Fibroblast of skin of left quadriceps (primary cell): ENCODE results near the gene SLC6A7.

Experiments used
- DNase-seq, 2 experiments: peaks; one replicate each; pipeline ENCODE4 v3.0.0-alpha.2; 2013; ENCODE audit warnings: low read depth in 2 of 2

Gene SLC6A7

GRCh38 chr5:150190503-150190979, 679 bp downstream of the SLC6A7 start:
- no peak for DNase-seq

DNA sequence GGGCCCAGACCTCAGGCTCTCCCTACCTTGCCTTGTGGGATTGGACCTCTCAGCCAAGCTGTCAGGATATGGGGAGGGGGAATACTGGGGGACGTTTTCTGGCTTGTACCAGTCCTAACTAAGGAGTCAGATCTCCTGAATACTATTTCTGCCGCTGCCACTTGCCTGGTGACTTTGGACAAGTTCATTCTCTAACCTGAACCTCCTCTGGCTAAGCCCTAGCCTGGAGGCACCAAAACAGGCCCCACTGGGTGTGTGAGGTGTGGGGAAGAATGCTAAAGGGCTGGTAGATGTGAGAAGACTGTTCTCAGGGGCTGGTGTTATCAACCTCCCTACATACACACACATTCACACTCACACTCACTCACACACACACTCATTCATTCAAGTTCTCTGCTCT, 1.1 kb downstream of the SLC6A7 start:
- no peak for DNase-seq

DNA sequence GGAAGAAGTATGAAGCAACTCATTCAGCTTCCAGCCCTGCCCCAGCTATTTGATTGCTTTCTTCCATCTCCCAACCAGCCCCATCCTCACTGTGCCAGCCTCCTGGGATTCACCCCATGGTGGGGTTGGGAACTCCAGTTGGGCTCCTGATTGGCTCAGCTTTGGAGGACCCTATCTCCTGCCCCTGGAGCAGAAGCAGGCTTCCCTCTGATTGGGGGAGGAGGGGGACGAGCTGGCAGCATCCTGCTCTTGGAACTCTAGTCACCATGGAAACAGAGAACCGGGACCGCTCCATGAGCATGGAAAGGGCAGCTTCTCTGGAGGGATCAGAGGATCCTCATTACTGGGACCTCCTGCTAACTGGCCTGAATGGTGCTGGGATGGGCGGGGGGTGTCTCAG, 2.6 kb downstream of the SLC6A7 start:
- DNase-seq, result no peak

GRCh38 chr5:150195736-150196485, 6.0 kb downstream of the SLC6A7 start:
- DNase-seq, result no peak

- no peak for DNase-seq
These were observed 6.7 kb downstream of the SLC6A7 start for GRCh38 chr5:150196514-150196913.

DNA sequence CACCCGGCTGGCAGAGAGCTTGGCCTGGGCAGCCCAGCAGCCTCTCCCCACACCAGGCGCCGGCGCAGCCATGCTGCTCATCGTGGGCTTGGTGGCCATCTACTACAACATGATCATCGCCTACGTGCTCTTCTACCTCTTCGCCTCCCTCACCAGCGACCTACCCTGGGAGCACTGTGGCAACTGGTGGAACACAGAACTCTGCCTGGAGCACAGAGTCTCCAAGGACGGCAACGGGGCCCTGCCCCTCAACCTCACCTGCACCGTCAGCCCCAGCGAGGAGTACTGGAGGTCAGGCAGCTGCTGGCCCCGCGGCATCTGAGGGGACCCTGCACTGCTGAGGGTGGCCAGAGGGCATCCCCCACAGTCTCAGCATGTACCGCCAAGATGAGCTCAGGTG, 7.1 kb downstream of the SLC6A7 start:
- no peak for DNase-seq

GRCh38 chr5:150197476-150197875, 7.6 kb downstream of the SLC6A7 start:
- no peak for DNase-seq

GRCh38 chr5:150202501-150202900, 12.6 kb downstream of the SLC6A7 start:
- DNase-seq, result no peak

DNA sequence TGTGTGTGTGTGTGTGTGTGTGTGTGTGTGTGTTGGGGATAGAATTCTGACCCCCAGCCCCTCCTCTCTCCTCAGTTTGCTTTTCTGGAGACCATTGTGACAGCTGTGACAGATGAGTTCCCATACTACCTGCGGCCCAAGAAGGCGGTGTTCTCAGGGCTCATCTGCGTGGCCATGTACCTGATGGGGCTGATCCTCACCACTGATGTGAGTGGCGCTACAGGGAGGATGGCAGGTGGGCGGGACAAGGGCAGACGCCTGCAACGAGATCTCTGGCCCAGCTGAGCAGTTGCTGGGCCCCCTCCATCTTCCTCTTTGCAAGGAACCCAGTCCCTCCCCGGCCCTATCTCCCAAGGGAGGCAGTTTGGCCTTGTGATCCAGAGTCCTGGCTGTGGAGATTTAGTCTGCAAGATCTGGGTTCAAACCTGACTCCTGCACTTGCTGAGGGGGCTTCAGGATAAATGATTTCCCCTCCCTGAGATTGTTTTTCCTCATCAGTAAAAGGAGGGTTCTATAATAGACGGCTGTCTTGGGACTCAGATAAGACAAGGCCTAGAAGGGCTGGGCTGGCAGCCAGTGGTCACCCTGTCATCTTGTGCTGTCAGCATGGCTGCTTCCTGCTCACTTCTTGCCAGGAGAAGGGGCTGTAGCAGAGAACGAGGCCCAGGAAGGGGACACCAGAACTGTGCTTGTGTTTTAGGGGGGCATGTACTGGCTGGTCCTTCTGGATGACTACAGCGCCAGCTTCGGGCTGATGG, 14.1 kb downstream of the SLC6A7 start:
- DNase-seq, result no peak

DNA sequence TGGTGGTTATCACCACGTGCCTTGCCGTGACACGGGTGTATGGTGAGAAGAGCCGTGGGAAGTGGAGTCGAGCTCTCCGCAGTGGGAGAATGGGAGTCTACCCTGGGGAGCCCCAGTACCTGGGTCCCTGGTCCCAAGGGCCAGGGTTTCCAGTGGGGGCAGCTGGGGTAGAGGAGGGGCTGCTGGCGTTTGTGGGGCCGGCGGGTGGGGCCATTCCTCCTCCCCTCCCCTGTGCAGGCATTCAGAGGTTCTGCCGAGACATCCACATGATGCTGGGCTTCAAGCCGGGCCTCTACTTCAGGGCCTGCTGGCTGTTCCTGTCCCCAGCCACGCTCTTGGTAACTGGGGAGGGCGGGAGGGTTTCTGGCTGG, 14.7 kb downstream of the SLC6A7 start:
- no peak for DNase-seq

DNA sequence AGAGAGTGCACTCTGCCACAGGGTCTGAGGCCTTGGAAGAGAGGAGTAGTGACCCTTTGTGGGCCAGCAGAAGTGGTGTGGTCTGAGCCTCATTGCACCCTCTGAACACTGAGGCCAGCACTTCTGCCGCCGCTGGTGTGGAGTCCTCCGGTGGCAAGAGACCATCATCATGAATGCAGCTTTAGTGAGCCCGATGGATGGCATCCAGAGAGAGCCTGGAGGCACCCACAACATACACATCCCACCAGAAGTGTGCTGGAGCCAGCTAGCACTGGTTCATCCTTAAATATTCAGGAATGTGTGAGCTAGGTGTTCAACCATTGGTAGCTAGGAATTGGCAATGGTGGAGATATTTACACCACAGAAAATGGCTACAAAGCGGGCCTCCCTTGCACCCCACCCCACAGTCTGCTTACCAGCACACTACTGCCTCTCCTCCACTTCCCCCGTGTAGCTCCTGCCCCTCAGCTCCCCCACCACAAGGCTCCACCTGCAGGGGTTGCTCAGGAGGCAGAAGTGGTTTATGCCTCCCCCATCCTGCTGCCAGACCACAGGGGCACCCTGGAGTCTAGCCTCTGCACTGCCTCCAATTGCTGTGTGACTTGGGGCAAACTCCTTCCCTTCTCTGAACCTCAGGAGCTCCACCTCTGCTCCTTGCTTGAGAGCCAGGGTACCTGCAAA, 16.4 kb downstream of the SLC6A7 start:
- DNase-seq, result no peak

GRCh38 chr5:150206779-150207115, 16.9 kb downstream of the SLC6A7 start:
- no peak for DNase-seq

- peak in 1 of 2 experiments; percentile 14 for DNase-seq
These were observed 18.6 kb downstream of the SLC6A7 start for GRCh38 chr5:150208187-150209098.

DNA sequence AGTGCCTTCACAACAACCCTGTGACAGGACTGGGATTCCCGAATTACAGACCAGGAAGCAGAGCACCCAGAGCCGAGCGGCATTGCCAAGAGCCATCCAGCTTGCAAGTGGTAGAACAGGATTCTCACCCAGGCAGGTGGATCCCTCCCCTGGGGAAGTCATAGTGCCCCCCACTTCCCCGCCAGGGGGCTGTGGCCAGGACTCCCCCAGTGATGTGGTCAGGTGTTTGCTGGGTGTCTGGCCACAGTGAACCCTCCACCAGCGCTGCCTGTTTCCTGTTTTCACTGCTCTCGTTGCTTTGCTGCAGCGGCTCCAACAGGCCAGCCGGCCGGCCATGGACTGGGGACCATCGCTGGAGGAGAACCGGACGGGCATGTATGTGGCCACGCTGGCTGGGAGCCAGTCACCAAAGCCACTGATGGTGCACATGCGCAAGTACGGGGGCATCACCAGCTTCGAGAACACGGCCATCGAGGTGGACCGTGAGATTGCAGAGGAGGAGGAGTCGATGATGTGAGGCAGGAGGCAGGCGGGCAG, 19.3 kb downstream of the SLC6A7 start:
- no peak for DNase-seq

DNA sequence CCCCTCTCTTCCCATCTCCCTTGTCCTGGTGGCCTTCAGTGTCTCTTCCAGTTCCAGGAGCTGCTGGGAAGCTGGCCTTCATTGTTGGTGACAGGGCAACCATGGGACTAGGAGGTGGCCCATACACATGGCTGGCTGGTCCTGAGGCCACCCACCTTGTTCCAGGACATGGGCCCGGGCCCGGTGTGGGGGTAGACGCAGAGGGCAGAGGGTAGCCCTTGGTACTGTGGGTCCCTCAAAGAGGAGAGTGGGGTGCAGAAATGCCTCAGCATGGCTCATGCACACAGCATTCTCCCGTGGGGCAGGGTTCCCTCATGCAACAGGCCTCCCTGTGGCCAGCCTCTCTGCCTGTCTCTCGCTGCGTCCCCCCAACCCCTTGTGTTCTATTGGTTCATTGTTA, 20.8 kb downstream of the SLC6A7 start:
- no peak for DNase-seq

GRCh38 chr5:150211156-150212030, 21.5 kb downstream of the SLC6A7 start:
- no peak for DNase-seq

- DNase-seq, result peak; percentile 56 to 57
These were observed 23.7 kb downstream of the SLC6A7 start for GRCh38 chr5:150213530-150213929.

- DNase-seq, result peak in 1 of 2 experiments; percentile 10
These were observed 24.4 kb downstream of the SLC6A7 start for GRCh38 chr5:150214289-150214688.

DNA sequence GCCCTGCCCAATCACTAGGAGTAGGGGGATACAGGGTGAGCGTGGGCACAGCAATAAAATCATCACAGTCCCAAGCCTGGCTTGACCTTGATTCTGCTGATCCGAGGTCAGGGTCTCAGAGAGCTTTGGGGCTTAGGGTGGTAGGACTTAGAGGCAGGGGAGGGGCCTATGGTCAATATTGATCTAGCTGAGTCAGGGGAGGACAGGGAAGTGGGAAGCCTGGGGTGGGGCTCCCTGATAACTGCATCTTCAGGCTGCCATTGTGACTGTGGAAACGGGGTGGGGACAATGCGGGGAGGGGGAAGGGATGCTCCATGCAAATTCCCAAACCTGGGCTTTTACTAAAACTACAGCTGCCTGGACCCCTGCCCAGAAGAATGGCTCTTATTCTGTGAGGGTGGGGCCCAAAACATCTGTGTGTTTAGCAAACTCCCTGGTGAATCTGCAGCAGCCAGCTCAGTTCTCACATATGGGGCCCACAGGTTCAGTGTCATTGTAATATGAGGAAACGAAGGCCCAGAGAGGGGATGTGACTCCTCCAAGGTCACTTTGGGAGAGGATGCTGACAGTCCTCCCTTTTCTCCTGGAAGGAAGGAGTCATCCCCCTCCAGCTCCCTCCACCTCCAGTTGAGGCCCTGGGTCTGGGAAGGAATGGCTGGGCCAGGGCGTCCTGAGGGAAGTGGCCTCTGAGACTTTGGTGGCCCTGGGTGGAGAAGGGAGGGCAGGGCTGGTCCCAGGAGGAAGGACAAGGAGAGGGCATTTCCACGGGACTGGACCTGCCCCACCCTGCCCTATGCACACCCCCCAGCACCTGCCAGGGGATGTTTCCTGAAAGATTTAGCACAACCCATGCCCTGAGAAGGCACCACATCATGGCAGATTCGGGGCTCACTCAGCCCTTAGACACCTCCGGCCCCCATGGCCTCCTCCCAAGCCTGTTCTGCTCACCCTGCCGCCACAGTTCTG, 26.4 kb downstream of the SLC6A7 start:
- DNase-seq, result no peak
